IgD-negative memory B cell (primary cell): ENCODE measurements around the gene TYW1. TPM values are rescaled to one million over a fixed set of nuclear protein-coding genes. Genes with fewer than 3 reads are reported as not detected.
"Not testable (repeated sequence)": the region's sequence is repeated elsewhere in the genome, so short reads cannot be mapped to it uniquely, and the experiment has no call there.

Experiments
- H3K27ac Mint-ChIP-seq, 3 donors: one replicate each; pipeline ENCODE4 v1.8.0; 2020 to 2022; ENCODE audit warnings: mild to moderate bottlenecking in 3 of 3, mixed read lengths in 3 of 3, moderate library complexity in 1 of 3
- H3K27me3 Mint-ChIP-seq: one replicate; pipeline ENCODE4 v1.8.0; 2021; ENCODE audit warnings: mixed read lengths
- H3K36me3 Mint-ChIP-seq: one replicate; pipeline ENCODE4 v1.8.0; 2020; ENCODE audit warnings: mild to moderate bottlenecking, mixed read lengths
- H3K4me1 Mint-ChIP-seq, 3 donors: one replicate each; pipeline ENCODE4 v1.8.0; 2020 to 2022; ENCODE audit warnings: mixed read lengths in 3 of 3, mild to moderate bottlenecking in 1 of 3
- H3K4me3 Mint-ChIP-seq, 4 donors: one replicate each; pipeline ENCODE4 v1.8.0; 2020 to 2022; ENCODE audit warnings: mild to moderate bottlenecking in 4 of 4, mixed read lengths in 4 of 4, moderate library complexity in 3 of 4
- H3K9me3 Mint-ChIP-seq, 3 donors: one replicate each; pipeline ENCODE4 v1.8.0; 2020 to 2021; ENCODE audit warnings: mixed read lengths in 3 of 3, mild to moderate bottlenecking in 1 of 3
- polyA plus RNA-seq: library from polyadenylated mRNA; unstranded; fragments of 300-500 nt; fragmentation: Illumina TruSeq; gene quantifications from one replicate; pipeline ENCODE4 v1.2.3, GENCODE V29; 2021

TYW1 gene
- polyA plus RNA-seq = 21.2 TPM

GRCh38 chr7:66996444-66997191, at the start of gene TYW1:
TSS of gene TYW1 (plus strand) at chr7:66996833. CDS start at chr7:66996979, 146 bp downstream.
- not testable (repeated sequence) for H3K9me3 Mint-ChIP-seq, H3K36me3 Mint-ChIP-seq, H3K27me3 Mint-ChIP-seq
- H3K4me1 Mint-ChIP-seq = peaks cover 7 to 20% (median 9%) of the 10 kb centered on the region in 3 donors
- peak within 1 kb of the TSS; percentile 94 to 100 (median 98) for H3K4me3 Mint-ChIP-seq
- H3K27ac Mint-ChIP-seq = peak within 1 kb of the TSS; percentile 92 to 95 (median 95)

GRCh38 chr7:66948480-66949109, 48.0 kb upstream of the TYW1 start:
- peaks cover 11 to 14% (median 11%) of the 10 kb centered on the region in 3 donors for H3K4me1 Mint-ChIP-seq
- H3K4me3 Mint-ChIP-seq = no peak overlapping the region
- H3K9me3 Mint-ChIP-seq = no peaks in the 10 kb centered on the region
- no peaks in the 10 kb centered on the region for H3K36me3 Mint-ChIP-seq
- H3K27me3 Mint-ChIP-seq = no peaks in the 10 kb centered on the region
- no peak overlapping the region for H3K27ac Mint-ChIP-seq

- H3K27ac Mint-ChIP-seq = peak overlapping the region in 1 of 3 donors; percentile 43
- H3K4me3 Mint-ChIP-seq = no peak overlapping the region
- H3K4me1 Mint-ChIP-seq = peaks cover 11 to 14% (median 11%) of the 10 kb centered on the region in 3 donors
- no peaks in the 10 kb centered on the region for H3K36me3 Mint-ChIP-seq
- H3K9me3 Mint-ChIP-seq = no peaks in the 10 kb centered on the region
- H3K27me3 Mint-ChIP-seq = no peaks in the 10 kb centered on the region
Observed at GRCh38 chr7:66950311-66950710, 46.3 kb upstream of the TYW1 start.

- Mint-ChIP-seq H3K27ac (no peak overlapping the region), H3K36me3 (no peaks in the 10 kb centered on the region), H3K4me1 (peaks cover 11 to 14% (median 11%) of the 10 kb centered on the region in 3 donors), H3K4me3 (no peak overlapping the region), H3K27me3 (no peaks in the 10 kb centered on the region), H3K9me3 (no peaks in the 10 kb centered on the region)
Observed at GRCh38 chr7:66950763-66951162, 45.9 kb upstream of the TYW1 start.

- Mint-ChIP-seq H3K27ac (peak overlapping the region; percentile 5 to 62 (median 53)), H3K9me3 (no peaks in the 10 kb centered on the region), H3K4me3 (peak overlapping the region in 1 of 4 donors; percentile 43), H3K27me3 (no peaks in the 10 kb centered on the region), H3K36me3 (no peaks in the 10 kb centered on the region), H3K4me1 (peaks cover 11 to 14% (median 11%) of the 10 kb centered on the region in 3 donors)
Observed at GRCh38 chr7:66952343-66953043, 44.1 kb upstream of the TYW1 start.

GRCh38 chr7:66953044-66953427, 43.6 kb upstream of the TYW1 start:
- Mint-ChIP-seq H3K27me3 (no peaks in the 10 kb centered on the region), H3K36me3 (no peaks in the 10 kb centered on the region), H3K27ac (peak overlapping the region; percentile 5 to 62 (median 53)), H3K4me3 (peak overlapping the region in 1 of 4 donors; percentile 43), H3K9me3 (no peaks in the 10 kb centered on the region), H3K4me1 (peaks cover 11 to 14% (median 11%) of the 10 kb centered on the region in 3 donors)

GRCh38 chr7:66957595-66958290, 38.9 kb upstream of the TYW1 start:
- no peaks in the 10 kb centered on the region for H3K9me3 Mint-ChIP-seq
- no peak overlapping the region for H3K27ac Mint-ChIP-seq
- peaks cover 6 to 8% (median 6%) of the 10 kb centered on the region in 3 donors for H3K4me1 Mint-ChIP-seq
- no peak overlapping the region for H3K4me3 Mint-ChIP-seq
- H3K36me3 Mint-ChIP-seq = peaks cover 3% of the 10 kb centered on the region
- H3K27me3 Mint-ChIP-seq = no peaks in the 10 kb centered on the region

- peak overlapping the region in 1 of 4 donors; percentile 78 for H3K4me3 Mint-ChIP-seq
- H3K4me1 Mint-ChIP-seq = no peaks in the 10 kb centered on the region
- H3K27me3 Mint-ChIP-seq = no peaks in the 10 kb centered on the region
- no peaks in the 10 kb centered on the region for H3K9me3 Mint-ChIP-seq
- H3K36me3 Mint-ChIP-seq = peaks cover 3% of the 10 kb centered on the region
- peak overlapping the region in 1 of 3 donors; percentile 86 for H3K27ac Mint-ChIP-seq
Observed at GRCh38 chr7:66958538-66959350, 37.9 kb upstream of the TYW1 start.

- Mint-ChIP-seq H3K4me3 (no peak overlapping the region), H3K9me3 (no peaks in the 10 kb centered on the region), H3K27ac (no peak overlapping the region), H3K4me1 (no peaks in the 10 kb centered on the region), H3K27me3 (no peaks in the 10 kb centered on the region), H3K36me3 (peaks cover 3% of the 10 kb centered on the region)
Observed at GRCh38 chr7:66960192-66960591, 36.4 kb upstream of the TYW1 start.

GRCh38 chr7:66961096-66961495, 35.5 kb upstream of the TYW1 start:
- H3K4me1 Mint-ChIP-seq = no peaks in the 10 kb centered on the region
- peaks cover 3% of the 10 kb centered on the region for H3K36me3 Mint-ChIP-seq
- no peak overlapping the region for H3K4me3 Mint-ChIP-seq
- H3K27ac Mint-ChIP-seq = no peak overlapping the region
- no peaks in the 10 kb centered on the region for H3K9me3 Mint-ChIP-seq
- H3K27me3 Mint-ChIP-seq = no peaks in the 10 kb centered on the region

- H3K27me3 Mint-ChIP-seq = no peaks in the 10 kb centered on the region
- no peaks in the 10 kb centered on the region for H3K4me1 Mint-ChIP-seq
- no peaks in the 10 kb centered on the region for H3K9me3 Mint-ChIP-seq
- H3K4me3 Mint-ChIP-seq = no peak overlapping the region
- H3K36me3 Mint-ChIP-seq = peaks cover 3% of the 10 kb centered on the region
- H3K27ac Mint-ChIP-seq = no peak overlapping the region
Observed at GRCh38 chr7:66964411-66964810, 32.2 kb upstream of the TYW1 start.

- Mint-ChIP-seq H3K4me1 (no peaks in the 10 kb centered on the region), H3K27me3 (no peaks in the 10 kb centered on the region), H3K36me3 (no peaks in the 10 kb centered on the region), H3K9me3 (no peaks in the 10 kb centered on the region), H3K4me3 (no peak overlapping the region), H3K27ac (no peak overlapping the region)
Observed at GRCh38 chr7:66967029-66967428, 29.6 kb upstream of the TYW1 start.

- H3K9me3 Mint-ChIP-seq, H3K4me1 Mint-ChIP-seq, H3K4me3 Mint-ChIP-seq, H3K36me3 Mint-ChIP-seq, H3K27me3 Mint-ChIP-seq, H3K27ac Mint-ChIP-seq: not testable (repeated sequence)
Observed at GRCh38 chr7:66969001-66969400, 27.6 kb upstream of the TYW1 start.

GRCh38 chr7:66970310-66970709, 26.3 kb upstream of the TYW1 start:
- Mint-ChIP-seq H3K4me3 (peak overlapping the region in 1 of 4 donors; percentile 23), H3K27ac (no peak overlapping the region), H3K9me3 (no peaks in the 10 kb centered on the region)

More at GRCh38 chr7:66970310-66970709, 26.3 kb upstream of the TYW1 start:
- peaks cover 2% of the 10 kb centered on the region for H3K36me3 Mint-ChIP-seq
- no peaks in the 10 kb centered on the region for H3K4me1 Mint-ChIP-seq
- no peaks in the 10 kb centered on the region for H3K27me3 Mint-ChIP-seq
